Activated CD8-positive, alpha-beta T cell treated with anti-CD3 and anti-CD28 coated beads for 36 hours (primary cell): ENCODE measurements around the gene PGGHG. TPM values are rescaled to one million over a fixed set of nuclear protein-coding genes. Genes with fewer than 3 reads are reported as not detected.

ENCODE experiments used
- ATAC-seq: fragments of 200-7000 bp; cut with Tn5 transposase; one replicate; pipeline ENCODE4 v1.10.0; 2021; ENCODE audit warnings: mild to moderate bottlenecking, moderate library complexity
- CTCF ChIA-PET: fragments of 350-600 bp; sonication (Branson Sonifier 250); formaldehyde crosslinking; loops from one replicate; lab custom pipeline; 2021; ENCODE audit warnings: antibody characterized with exemption; lab: Charles Lee
- POLR2A ChIA-PET: fragments of 350-600 bp; sonication (Branson Sonifier 250); formaldehyde crosslinking; loops from one replicate; lab custom pipeline; 2021; ENCODE audit warnings: antibody characterized with exemption; lab: Charles Lee
- DNase-seq: peaks from one replicate; pipeline ENCODE4 v3.0.0-alpha.2; 2020
- H3K27ac Mint-ChIP-seq: one replicate; pipeline ENCODE4 v1.8.0; 2021; ENCODE audit warnings: mild to moderate bottlenecking, mixed read lengths
- H3K27me3 Mint-ChIP-seq: one replicate; pipeline ENCODE4 v1.8.0; 2021; ENCODE audit warnings: mixed read lengths
- H3K36me3 Mint-ChIP-seq: one replicate; pipeline ENCODE4 v1.8.0; 2021; ENCODE audit warnings: low read depth, mixed read lengths
- H3K4me1 Mint-ChIP-seq: one replicate; pipeline ENCODE4 v1.8.0; 2021; ENCODE audit warnings: low read depth, mixed read lengths
- H3K4me3 Mint-ChIP-seq: one replicate; pipeline ENCODE4 v1.8.0; 2021; ENCODE audit warnings: mild to moderate bottlenecking, moderate library complexity, mixed read lengths
- H3K9me3 Mint-ChIP-seq: one replicate; pipeline ENCODE4 v1.8.0; 2021; ENCODE audit warnings: mixed read lengths
- intact Hi-C: fragments of 100-400 bp; cut with micrococcal nuclease; formaldehyde crosslinking; loops from one replicate; pipeline ENCODE4 v1.10.0; 2022
- total RNA-seq, 2 experiments: library from RNA; stranded (reverse); gene quantifications; one replicate each; pipeline ENCODE4 v1.2.3, GENCODE V29; 2021
- TF ChIP-seq, protein P1 (sequence below): fragments of 200-600 bp; IDR thresholded peaks from one replicate; pipeline ENCODE4 v1.8.0; 2022; ENCODE audit warnings: antibody characterized with exemption, mild to moderate bottlenecking

PGGHG gene
- total RNA-seq, 2 experiments from 2014 or later = 298 to 308 TPM

DNA sequence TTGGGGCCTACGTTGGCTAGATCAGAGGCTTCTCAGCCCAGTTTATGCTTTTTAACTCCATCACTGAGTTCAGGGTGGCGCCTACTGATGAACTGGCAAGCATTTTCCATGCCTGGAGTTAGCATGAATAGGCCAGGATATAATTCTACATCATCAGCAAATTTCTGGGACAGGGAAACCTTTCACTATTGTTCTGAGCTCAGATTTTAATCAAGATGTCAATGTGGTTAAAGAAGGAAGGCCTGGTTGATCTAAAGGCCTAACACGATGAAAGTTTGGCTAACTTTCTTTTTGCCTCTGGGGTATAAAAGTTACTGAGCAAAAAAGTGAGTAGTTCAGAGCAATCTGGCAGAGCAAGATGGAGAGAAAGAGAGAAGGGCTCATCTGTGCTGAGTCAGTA is 53.4 kb downstream of the PGGHG start:
- ChIA-PET POLR2A (interaction anchor here (5.4 kb wide), 1 partner anchor 12 kb away, joined by 23 read pairs; no protein-coding TSS in a partner anchor), CTCF (interaction anchor here (0.7 to 5.2 kb wide), 3 partner anchors 15 to 92 kb away, joined by 3 to 19 read pairs (median 3); no protein-coding TSS in a partner anchor)
- TF ChIP-seq, protein P1, sequence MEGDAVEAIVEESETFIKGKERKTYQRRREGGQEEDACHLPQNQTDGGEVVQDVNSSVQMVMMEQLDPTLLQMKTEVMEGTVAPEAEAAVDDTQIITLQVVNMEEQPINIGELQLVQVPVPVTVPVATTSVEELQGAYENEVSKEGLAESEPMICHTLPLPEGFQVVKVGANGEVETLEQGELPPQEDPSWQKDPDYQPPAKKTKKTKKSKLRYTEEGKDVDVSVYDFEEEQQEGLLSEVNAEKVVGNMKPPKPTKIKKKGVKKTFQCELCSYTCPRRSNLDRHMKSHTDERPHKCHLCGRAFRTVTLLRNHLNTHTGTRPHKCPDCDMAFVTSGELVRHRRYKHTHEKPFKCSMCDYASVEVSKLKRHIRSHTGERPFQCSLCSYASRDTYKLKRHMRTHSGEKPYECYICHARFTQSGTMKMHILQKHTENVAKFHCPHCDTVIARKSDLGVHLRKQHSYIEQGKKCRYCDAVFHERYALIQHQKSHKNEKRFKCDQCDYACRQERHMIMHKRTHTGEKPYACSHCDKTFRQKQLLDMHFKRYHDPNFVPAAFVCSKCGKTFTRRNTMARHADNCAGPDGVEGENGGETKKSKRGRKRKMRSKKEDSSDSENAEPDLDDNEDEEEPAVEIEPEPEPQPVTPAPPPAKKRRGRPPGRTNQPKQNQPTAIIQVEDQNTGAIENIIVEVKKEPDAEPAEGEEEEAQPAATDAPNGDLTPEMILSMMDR = no peak
- no peaks in the 10 kb centered on the region for H3K27me3 Mint-ChIP-seq
- ATAC-seq (no peak), DNase-seq (no peak)
- no peaks in the 10 kb centered on the region for H3K36me3 Mint-ChIP-seq
- H3K4me1 Mint-ChIP-seq = peaks cover 16% of the 10 kb centered on the region
- intact Hi-C loops = no loop called here
- no peak overlapping the region for H3K4me3 Mint-ChIP-seq
- H3K27ac Mint-ChIP-seq = no peak overlapping the region
- peaks cover 4% of the 10 kb centered on the region for H3K9me3 Mint-ChIP-seq

DNA sequence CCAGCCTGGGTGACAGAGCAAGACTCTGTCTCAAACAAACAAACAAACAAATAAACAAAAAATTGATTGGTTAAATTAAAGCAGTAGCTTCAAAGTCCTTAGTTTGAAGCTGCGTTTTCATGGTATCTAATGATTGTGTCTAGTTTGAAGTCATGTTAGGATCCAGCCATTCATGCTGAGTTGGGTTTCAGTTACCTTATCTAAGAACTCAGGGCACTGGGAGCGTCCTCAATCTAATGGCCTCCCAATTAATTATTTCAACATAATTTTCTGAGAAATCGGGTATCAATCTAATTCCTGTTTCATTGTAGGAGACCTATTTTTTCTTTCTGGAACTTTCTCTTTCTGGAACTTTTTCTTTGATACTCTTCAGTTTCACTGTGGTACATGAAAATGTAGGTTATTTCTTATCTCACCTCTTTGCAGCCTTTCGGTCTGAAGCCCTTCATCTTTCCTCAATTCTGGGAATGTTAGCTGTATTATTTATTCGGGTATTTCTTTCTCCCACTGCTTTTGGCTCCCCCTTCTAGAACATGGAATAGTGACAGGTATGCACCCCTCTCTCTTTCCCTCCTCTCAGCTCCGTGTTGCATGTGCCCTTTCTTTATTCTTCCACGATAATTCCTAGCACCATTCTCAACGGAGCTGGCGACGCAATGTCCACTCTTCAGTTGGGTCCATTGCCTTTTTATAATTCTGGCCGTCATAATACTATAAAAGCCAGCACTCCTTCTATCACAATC is 56.1 kb downstream of the PGGHG start:
- H3K27ac Mint-ChIP-seq = no peak overlapping the region
- no peak for ATAC-seq
- intact Hi-C loops = no loop called here
- TF ChIP-seq, protein P1 = no peak
- H3K27me3 Mint-ChIP-seq = no peaks in the 10 kb centered on the region
- no peak overlapping the region for H3K4me3 Mint-ChIP-seq
- H3K4me1 Mint-ChIP-seq = peaks cover 17% of the 10 kb centered on the region
- ChIA-PET CTCF (interaction anchor here (1.0 to 1.3 kb wide), 2 partner anchors 15 to 18 kb away, joined by 3 to 5 read pairs; no protein-coding TSS in a partner anchor), POLR2A (interaction anchor here (1.0 to 1.4 kb wide), 2 partner anchors 10 kb away, joined by 6 read pairs; no protein-coding TSS in a partner anchor)
- DNase-seq = no peak
- H3K36me3 Mint-ChIP-seq = no peaks in the 10 kb centered on the region
- H3K9me3 Mint-ChIP-seq = peaks cover 4% of the 10 kb centered on the region

Other genes starting within 250 kb of the PGGHG start
- not detected for gene SCGB1C1, start 96.0 kb upstream of the PGGHG start, total RNA-seq
- gene BET1L, start 81.7 kb upstream of the PGGHG start, total RNA-seq = 10 to 100 TPM; 58.4 to 68.9 TPM
- gene RIC8A, start 81.4 kb upstream of the PGGHG start, total RNA-seq = 100 to 1,000 TPM in 1 of 2 experiments, 10 to 100 TPM in 1; 96.5 to 108 TPM
- 10 to 100 TPM; 27.7 to 32.1 TPM for gene SIRT3, start 52.8 kb upstream of the PGGHG start, total RNA-seq
- 100 to 1,000 TPM; 220 to 228 TPM for gene PSMD13, start 52.1 kb upstream of the PGGHG start, total RNA-seq
- gene NLRP6, start 10.7 kb upstream of the PGGHG start, total RNA-seq = 1 to 10 TPM; 3.3 to 3.4 TPM
- gene IFITM5, start 10.4 kb downstream of the PGGHG start, total RNA-seq = not detected
- gene IFITM2, start 18.7 kb downstream of the PGGHG start, total RNA-seq = 100 to 1,000 TPM; 540 to 549 TPM
- 100 to 1,000 TPM; 296 to 304 TPM for gene IFITM1, start 24.9 kb downstream of the PGGHG start, total RNA-seq
- gene IFITM3, start 31.7 kb downstream of the PGGHG start, total RNA-seq = 10 to 100 TPM; 52.8 to 58.0 TPM
- gene B4GALNT4, start 80.4 kb downstream of the PGGHG start, total RNA-seq = 1 to 10 TPM; 1.5 to 3.4 TPM
- under 1 TPM in 1 of 2 experiments, not detected in 1; 0.18 TPM for gene PKP3, start 105.1 kb downstream of the PGGHG start, total RNA-seq
- gene SIGIRR, start 125.9 kb downstream of the PGGHG start, total RNA-seq = 10 to 100 TPM; 33.9 to 35.0 TPM
- gene ANO9, start 152.9 kb downstream of the PGGHG start, total RNA-seq = 10 to 100 TPM; 28.2 to 29.0 TPM
- 10 to 100 TPM; 17.4 to 18.0 TPM for gene PTDSS2, start 161.2 kb downstream of the PGGHG start, total RNA-seq
- 100 to 1,000 TPM; 105 to 110 TPM for gene RNH1, start 218.1 kb downstream of the PGGHG start, total RNA-seq
- 10 to 100 TPM; 30.4 to 34.6 TPM for gene HRAS, start 246.4 kb downstream of the PGGHG start, total RNA-seq
- under 1 TPM; 0.67 to 0.99 TPM for gene LRRC56, start 248.4 kb downstream of the PGGHG start, total RNA-seq